WTC11 (cell line): ENCODE results near the gene TAF4. TPM values are rescaled to one million over a fixed set of nuclear protein-coding genes. Genes with fewer than 3 reads are reported as not detected.
A peak's percentile ranks its signal among the peaks of the same experiment; 100 is the strongest.

ENCODE experiments used
- ATAC-seq: fragments of 200-7000 bp; cut with Tn5 transposase; 2 replicates; pipeline ENCODE4 v1.10.0; 2021; ENCODE audit warnings: mild to moderate bottlenecking, moderate library complexity
- CTCF ChIA-PET: fragments of 300-600 bp; sonication (Branson Sonifier 250); formaldehyde crosslinking; loops from one replicate; lab custom pipeline; 2021; ENCODE audit warnings: antibody characterized with exemption; lab: Charles Lee
- POLR2A ChIA-PET: fragments of 350-600 bp; sonication (Branson Sonifier 250); formaldehyde crosslinking; loops from one replicate; lab custom pipeline; 2021; ENCODE audit warnings: antibody characterized with exemption; lab: Charles Lee
- DNase-seq: peaks from one replicate; pipeline ENCODE4 v3.0.0; 2021; ENCODE audit warnings: low spot score
- H3K27ac Mint-ChIP-seq: 2 replicates; pipeline ENCODE4 v1.8.0; 2021; ENCODE audit warnings: mixed read lengths
- H3K27me3 Mint-ChIP-seq: 2 replicates; pipeline ENCODE4 v1.8.0; 2021; ENCODE audit warnings: low read depth, mild to moderate bottlenecking, moderate library complexity, mixed read lengths
- H3K36me3 Mint-ChIP-seq: 2 replicates; pipeline ENCODE4 v1.8.0; 2021; ENCODE audit warnings: mixed read lengths
- H3K4me1 Mint-ChIP-seq: 2 replicates; pipeline ENCODE4 v1.8.0; 2022; ENCODE audit warnings: mixed read lengths
- H3K4me3 Mint-ChIP-seq: 2 replicates; pipeline ENCODE4 v1.8.0; 2021; ENCODE audit warnings: mild to moderate bottlenecking, moderate library complexity, mixed read lengths
- H3K9me3 Mint-ChIP-seq: 2 replicates; pipeline ENCODE4 v1.8.0; 2021; ENCODE audit warnings: mixed read lengths
- AFF4 ChIP-seq: sonication (generic); formaldehyde crosslinking; IDR thresholded peaks from 2 replicates; pipeline ENCODE4 v1.8.1; 2023; ENCODE audit warnings: mild to moderate bottlenecking, missing genetic modification reagents, borderline replicate concordance
- ATF3 ChIP-seq: sonication (generic); formaldehyde crosslinking; conservative IDR thresholded peaks from 2 replicates; pipeline ENCODE4 v1.8.1; 2022; ENCODE audit warnings: mild to moderate bottlenecking, missing genetic modification reagents
- CBFB ChIP-seq: sonication (generic); formaldehyde crosslinking; IDR thresholded peaks from 2 replicates; pipeline ENCODE4 v1.8.1; 2022; ENCODE audit warnings: mild to moderate bottlenecking, low read depth, missing genetic modification reagents
- ESRRA ChIP-seq: sonication (generic); formaldehyde crosslinking; IDR thresholded peaks from 2 replicates; pipeline ENCODE4 v1.8.1; 2022; ENCODE audit warnings: mild to moderate bottlenecking, missing genetic modification reagents, borderline replicate concordance
- IRF1 ChIP-seq: sonication (generic); formaldehyde crosslinking; IDR thresholded peaks from 2 replicates; pipeline ENCODE4 v1.8.0; 2023; ENCODE audit warnings: missing genetic modification reagents
- JAZF1 ChIP-seq: fragments of 250-450 bp; sonication (Bioruptor Pico); IDR thresholded peaks from 2 replicates; pipeline ENCODE4 v1.9.0; 2021; ENCODE audit warnings: moderate library complexity, mild to moderate bottlenecking, inconsistent platforms
- MAX ChIP-seq: sonication (generic); formaldehyde crosslinking; IDR thresholded peaks from 2 replicates; pipeline ENCODE4 v1.8.0; 2022; ENCODE audit warnings: mild to moderate bottlenecking, missing genetic modification reagents
- PREB ChIP-seq: sonication (generic); formaldehyde crosslinking; IDR thresholded peaks from 2 replicates; pipeline ENCODE4 v1.8.1; 2022; ENCODE audit warnings: mild to moderate bottlenecking, missing genetic modification reagents, moderate library complexity, borderline replicate concordance
- RELA ChIP-seq: sonication (generic); formaldehyde crosslinking; IDR thresholded peaks from 2 replicates; pipeline ENCODE4 v1.8.1; 2022; ENCODE audit warnings: missing genetic modification reagents, mild to moderate bottlenecking, borderline replicate concordance
- SMAD4 ChIP-seq: sonication (generic); formaldehyde crosslinking; IDR thresholded peaks from 2 replicates; pipeline ENCODE4 v1.8.0; 2022; ENCODE audit warnings: mild to moderate bottlenecking, missing genetic modification reagents
- SOX15 ChIP-seq: fragments of 250-450 bp; sonication (Bioruptor Pico); IDR thresholded peaks from 2 replicates; pipeline ENCODE4 v1.9.0; 2021; ENCODE audit warnings: mild to moderate bottlenecking
- USF1 ChIP-seq: sonication (generic); formaldehyde crosslinking; IDR thresholded peaks from 2 replicates; pipeline ENCODE4 v1.8.0; 2022; ENCODE audit warnings: mild to moderate bottlenecking, missing genetic modification reagents
- ZBTB21 ChIP-seq: sonication (generic); formaldehyde crosslinking; IDR thresholded peaks from 2 replicates; pipeline ENCODE4 v1.8.1; 2023; ENCODE audit warnings: mild to moderate bottlenecking, missing genetic modification reagents, borderline replicate concordance
- ZMAT4 ChIP-seq: fragments of 250-450 bp; sonication (Bioruptor Pico); IDR thresholded peaks from 2 replicates; pipeline ENCODE4 v1.9.0; 2021; ENCODE audit warnings: mild to moderate bottlenecking
- total RNA-seq: library from RNA; stranded (reverse); gene quantifications from 3 replicates; pipeline ENCODE4 v1.2.3, GENCODE V29; 2021

The TAF4 gene
- total RNA-seq, 1 experiment from 2014 or later: 34.4 TPM

- TF ChIP-seq AFF4 (no peak), PREB (no peak), JAZF1 (no peak)
Measured at GRCh38 chr20:62046431-62046830, 19.2 kb downstream of the TAF4 start (continued).

GRCh38 chr20:62045529-62046285, 20.0 kb downstream of the TAF4 start:
- no peaks in the 10 kb centered on the region for H3K9me3 Mint-ChIP-seq
- no peak for DNase-seq
- peak; percentile 14 for ATAC-seq
- POLR2A ChIA-PET: no interaction called here
- peaks cover 73% of the 10 kb centered on the region for H3K4me1 Mint-ChIP-seq
- peak overlapping the region; percentile 45 for H3K27ac Mint-ChIP-seq
- no peaks in the 10 kb centered on the region for H3K27me3 Mint-ChIP-seq
- no peak overlapping the region for H3K4me3 Mint-ChIP-seq
- CTCF ChIA-PET: interaction anchor here (1.0 kb wide), 1 partner anchor 35 kb away, joined by 5 read pairs; no protein-coding TSS in a partner anchor
- H3K36me3 Mint-ChIP-seq: no peaks in the 10 kb centered on the region
- TF ChIP-seq ATF3: no peak
- no peak for TF ChIP-seq IRF1 (CRISPR knock-in tag)
- no peak for TF ChIP-seq SOX15
- no peak for TF ChIP-seq ESRRA (CRISPR knock-in tag)
- no peak for TF ChIP-seq MAX (CRISPR knock-in tag)
- TF ChIP-seq SMAD4 (CRISPR knock-in tag): no peak
- TF ChIP-seq ZBTB21: no peak
- TF ChIP-seq CBFB (CRISPR knock-in tag): no peak
- no peak for TF ChIP-seq ZMAT4 (CRISPR knock-in tag)
- no peak for TF ChIP-seq USF1 (CRISPR knock-in tag)
- no peak for TF ChIP-seq JAZF1
- TF ChIP-seq, all 79 proteins: peak for 0

GRCh38 chr20:62045118-62045517, 20.6 kb downstream of the TAF4 start:
- H3K9me3 Mint-ChIP-seq: no peaks in the 10 kb centered on the region
- TF ChIP-seq RELA (CRISPR knock-in tag) (no peak), SMAD4 (CRISPR knock-in tag) (no peak)
- H3K27ac Mint-ChIP-seq: peak overlapping the region; percentile 45
- H3K4me1 Mint-ChIP-seq: peaks cover 73% of the 10 kb centered on the region
- DNase-seq (no peak), ATAC-seq (peak; percentile 17; the same call in 1 of the 2 replicates)
- H3K36me3 Mint-ChIP-seq: no peaks in the 10 kb centered on the region
- CTCF ChIA-PET: interaction anchor here (1.0 kb wide), 1 partner anchor 34 kb away, joined by 5 read pairs; no protein-coding TSS in a partner anchor
- POLR2A ChIA-PET: no interaction called here
- H3K4me3 Mint-ChIP-seq: no peak overlapping the region
- no peaks in the 10 kb centered on the region for H3K27me3 Mint-ChIP-seq
